ENCODE results near the gene DBNL.
A peak's percentile ranks its signal among the peaks of the same experiment; 100 is the strongest.
"Not testable (repeated sequence)": the region's sequence is repeated elsewhere in the genome, so short reads cannot be mapped to it uniquely, and the experiment has no call there.

Gene DBNL

DNA sequence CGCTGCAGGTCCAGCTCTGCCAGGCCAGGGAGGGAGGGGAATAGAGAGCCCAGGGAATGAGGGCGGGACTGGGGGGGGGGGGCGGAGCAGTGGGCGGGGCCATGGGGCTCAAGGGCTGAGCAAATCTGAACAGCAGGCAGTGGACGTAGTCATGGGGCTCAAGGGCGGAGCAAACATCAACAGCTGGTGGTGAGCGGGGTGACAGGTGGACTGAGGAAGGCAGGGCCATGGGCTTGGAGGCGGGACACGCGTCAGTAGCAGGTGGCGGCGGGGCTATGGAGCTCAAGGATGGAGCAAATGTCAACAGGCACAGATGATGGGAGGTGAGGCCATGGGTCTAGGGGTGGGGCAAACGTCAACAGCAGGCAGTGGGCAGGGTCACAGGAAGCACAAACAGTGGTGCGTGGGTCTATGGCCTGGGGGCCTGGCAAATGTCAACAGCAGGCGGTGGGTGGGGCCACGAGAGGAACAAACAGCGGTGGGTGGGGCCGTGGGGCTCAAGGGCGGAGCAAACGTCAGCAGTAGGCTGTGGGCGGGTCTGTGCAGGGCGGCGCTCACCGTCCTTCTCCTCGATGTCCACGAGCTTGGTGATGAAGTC lies 5.4 kb upstream of the DBNL start:
- H3K4me3 ChIP-seq (ENCODE audit: low read depth, low read length) = not testable (repeated sequence)

DNA sequence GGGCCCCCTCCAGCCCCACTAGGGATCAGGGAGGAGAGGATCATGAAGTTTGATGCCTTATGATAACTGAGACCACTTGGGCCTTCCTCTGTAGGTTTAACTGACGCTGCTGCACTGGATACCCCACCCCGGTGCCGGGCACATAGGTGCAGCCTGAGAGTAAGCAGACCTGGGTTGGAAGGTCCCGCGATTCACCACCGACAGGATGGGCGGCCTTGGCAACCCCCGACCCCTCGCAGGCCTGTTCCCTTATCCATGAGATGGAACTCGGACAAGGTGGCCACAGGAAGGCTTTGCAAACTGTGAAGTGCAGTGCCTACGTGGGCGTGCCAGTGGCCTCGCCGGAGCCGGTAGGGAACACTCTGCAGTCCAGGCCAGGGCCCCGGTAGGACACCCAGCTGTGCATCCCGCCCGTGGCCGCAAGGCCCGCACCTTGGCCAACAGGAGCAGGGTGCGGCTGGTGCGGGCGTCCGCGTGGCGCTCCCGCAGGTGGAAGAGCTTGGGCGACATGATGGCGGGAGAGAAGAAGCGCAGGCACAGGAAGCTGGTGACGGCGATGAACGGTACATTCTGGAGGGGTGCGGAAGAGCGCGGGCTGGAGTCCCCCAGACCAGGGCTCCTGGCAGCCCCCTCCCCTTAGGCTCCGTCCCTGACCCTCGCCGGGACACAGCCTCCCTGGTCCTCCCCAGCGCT lies 4.6 kb upstream of the DBNL start:
- H3K4me3 ChIP-seq (ENCODE audit: low read depth, low read length) = peak overlapping the region; percentile 10

DNA sequence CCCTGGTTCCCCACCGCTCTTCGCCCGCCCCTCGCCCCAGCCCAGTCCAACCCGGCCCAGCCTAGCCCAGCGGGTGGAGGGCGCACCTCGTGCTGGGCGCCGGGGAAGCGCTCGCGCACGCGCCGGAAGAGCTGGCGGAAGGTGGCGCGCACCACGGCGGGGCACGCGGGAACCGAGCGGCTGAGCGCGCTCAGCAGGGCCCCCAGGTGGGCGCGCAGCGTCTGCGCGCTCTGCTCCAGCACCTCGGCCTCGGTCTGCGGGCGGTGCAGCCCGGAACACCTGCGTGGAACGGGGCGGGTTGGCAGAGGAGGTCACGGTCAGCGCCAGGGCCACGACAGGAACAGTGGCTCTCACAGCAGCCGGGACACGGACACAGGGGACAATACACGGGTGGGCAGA lies 4.0 kb upstream of the DBNL start:
- peak overlapping the region; percentile 40 for H3K4me3 ChIP-seq (ENCODE audit: low read depth, low read length)
- TF ChIP-seq, protein P1, sequence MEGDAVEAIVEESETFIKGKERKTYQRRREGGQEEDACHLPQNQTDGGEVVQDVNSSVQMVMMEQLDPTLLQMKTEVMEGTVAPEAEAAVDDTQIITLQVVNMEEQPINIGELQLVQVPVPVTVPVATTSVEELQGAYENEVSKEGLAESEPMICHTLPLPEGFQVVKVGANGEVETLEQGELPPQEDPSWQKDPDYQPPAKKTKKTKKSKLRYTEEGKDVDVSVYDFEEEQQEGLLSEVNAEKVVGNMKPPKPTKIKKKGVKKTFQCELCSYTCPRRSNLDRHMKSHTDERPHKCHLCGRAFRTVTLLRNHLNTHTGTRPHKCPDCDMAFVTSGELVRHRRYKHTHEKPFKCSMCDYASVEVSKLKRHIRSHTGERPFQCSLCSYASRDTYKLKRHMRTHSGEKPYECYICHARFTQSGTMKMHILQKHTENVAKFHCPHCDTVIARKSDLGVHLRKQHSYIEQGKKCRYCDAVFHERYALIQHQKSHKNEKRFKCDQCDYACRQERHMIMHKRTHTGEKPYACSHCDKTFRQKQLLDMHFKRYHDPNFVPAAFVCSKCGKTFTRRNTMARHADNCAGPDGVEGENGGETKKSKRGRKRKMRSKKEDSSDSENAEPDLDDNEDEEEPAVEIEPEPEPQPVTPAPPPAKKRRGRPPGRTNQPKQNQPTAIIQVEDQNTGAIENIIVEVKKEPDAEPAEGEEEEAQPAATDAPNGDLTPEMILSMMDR (IDR thresholded peaks at IDR 0.05; ENCODE audit: borderline replicate concordance, insufficient read depth, low read depth, low read length) = peak; percentile 51; the same call in 1 of the 2 replicates

DNA sequence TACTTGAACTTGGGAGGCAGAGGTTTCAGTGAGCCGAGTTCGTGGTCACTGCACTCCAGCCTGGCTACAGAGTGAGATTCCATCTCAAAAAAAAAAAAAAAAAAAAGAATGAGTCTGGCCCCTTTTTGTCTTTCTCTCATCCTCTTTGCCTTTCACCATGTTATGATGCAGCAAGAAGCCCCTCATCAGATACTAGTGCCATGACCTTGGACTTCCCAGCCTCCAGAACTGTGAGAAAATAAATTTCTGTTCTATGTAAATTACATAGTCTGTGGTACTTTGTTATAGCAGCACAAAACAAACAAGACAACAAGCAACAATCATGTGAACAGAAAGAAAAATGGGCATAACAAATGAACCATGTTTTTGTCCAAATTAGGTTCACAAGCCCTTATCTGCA lies 2.3 kb upstream of the DBNL start:
- no peak overlapping the region for H3K4me3 ChIP-seq (ENCODE audit: low read depth, low read length)
- TF ChIP-seq, protein P1 (IDR thresholded peaks at IDR 0.05; ENCODE audit: borderline replicate concordance, insufficient read depth, low read depth, low read length) = no peak

DNA sequence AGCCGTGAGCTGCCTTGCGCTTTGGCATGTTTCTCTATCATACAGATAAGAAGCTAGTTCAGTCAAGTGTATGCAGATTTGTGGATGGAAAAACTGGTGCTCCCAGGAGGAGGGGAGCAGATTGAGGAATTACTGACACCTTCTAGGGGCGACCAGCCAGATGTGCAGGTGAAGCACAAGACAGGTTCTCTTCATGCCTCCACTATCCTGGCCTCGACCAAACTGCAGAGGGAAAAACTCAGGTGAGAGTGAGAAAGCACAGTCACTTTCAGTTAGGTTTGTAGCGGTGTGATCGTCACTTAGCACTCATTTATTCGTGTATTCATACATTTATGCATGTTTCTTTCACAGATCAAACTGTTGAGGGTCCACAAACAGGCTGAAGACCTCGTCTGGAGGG lies 600 bp upstream of the DBNL start:
- TF ChIP-seq, protein P1 (IDR thresholded peaks at IDR 0.05; ENCODE audit: borderline replicate concordance, insufficient read depth, low read depth, low read length) = no peak
- peak overlapping the region; percentile 99 for H3K4me3 ChIP-seq (ENCODE audit: low read depth, low read length)

DNA sequence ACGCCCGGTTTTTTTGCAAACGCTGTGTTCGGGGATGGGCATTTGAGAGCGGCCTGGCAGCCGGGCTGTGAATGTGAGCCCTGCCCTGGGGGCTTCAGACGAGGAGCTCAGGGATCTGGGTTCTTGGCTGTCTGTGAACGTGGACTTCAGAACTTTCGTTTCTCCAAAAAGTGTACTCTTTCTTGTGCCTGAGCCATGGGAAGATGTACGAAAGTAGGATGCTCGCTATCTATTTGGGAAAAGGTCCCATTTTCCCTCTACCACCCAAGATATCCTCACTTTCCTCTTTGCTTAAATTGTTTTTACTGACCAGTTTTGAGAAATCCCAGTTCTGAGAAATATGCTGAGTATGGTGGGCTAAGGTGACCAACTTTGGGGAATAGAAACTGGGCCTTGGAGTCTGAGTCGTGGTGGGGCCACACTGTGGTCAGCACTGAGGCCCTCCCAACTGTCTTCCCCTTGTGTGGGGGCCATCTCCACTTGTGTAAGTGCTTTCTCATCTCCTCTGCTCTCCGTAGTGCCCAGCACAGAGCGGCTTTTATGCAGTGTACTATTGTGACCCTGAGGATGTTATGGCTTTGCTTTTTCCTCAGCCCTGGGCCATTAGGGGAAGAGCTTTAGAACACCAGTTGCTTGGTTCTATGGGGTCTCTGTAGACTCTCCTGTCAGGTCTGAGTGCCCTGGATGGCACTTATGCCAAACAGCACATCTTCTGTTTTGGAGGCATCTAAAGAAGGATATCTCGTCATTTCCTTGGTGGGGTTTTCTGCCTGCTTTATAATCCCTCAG lies 918 bp downstream of the DBNL start:
- TF ChIP-seq, protein P1 (IDR thresholded peaks at IDR 0.05; ENCODE audit: borderline replicate concordance, insufficient read depth, low read depth, low read length) = no peak
- peak overlapping the region; percentile 99 for H3K4me3 ChIP-seq (ENCODE audit: low read depth, low read length)

DNA sequence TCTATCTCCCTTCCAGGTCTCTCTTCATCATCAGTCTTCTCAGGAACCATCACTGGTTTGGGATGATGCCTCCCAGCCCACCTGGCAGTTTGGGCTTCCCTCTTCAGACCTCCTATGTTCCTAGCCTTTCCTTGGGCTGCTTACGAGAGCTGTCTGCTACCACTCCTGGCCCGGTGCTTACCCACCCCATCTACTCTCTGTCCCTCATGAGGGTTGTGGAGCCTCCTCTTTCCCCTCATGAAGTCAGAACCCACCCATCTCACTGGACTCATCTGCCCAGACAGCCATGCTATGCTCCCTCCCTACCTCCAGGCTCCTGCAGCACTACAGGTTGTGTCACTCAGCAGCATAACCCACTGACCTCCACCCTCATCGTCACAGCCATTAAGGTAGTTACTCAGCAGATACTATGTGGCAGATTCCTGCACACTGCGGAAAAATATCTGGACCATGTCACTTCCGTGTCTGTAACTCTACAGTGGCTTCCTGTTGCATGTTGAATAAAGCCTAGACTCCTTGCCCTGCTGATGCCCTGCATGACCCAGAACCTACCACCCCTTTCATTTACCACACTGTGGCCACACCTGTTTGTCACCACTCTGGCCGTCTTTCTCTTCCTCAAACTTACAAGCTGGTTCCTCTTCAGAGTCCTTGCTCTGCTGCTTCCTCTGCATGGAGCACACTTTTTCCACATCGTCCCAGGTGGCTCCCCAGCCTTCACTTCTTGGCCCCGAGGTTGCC lies 2.0 kb downstream of the DBNL start:
- TF ChIP-seq, protein P1 (IDR thresholded peaks at IDR 0.05; ENCODE audit: borderline replicate concordance, insufficient read depth, low read depth, low read length) = no peak
- H3K4me3 ChIP-seq (ENCODE audit: low read depth, low read length) = peak overlapping the region; percentile 99

Measured in GM12875 (cell line).